GM12864 (cell line): ENCODE measurements around the gene PTPDC1.
"Not testable (repeated sequence)": the region's sequence is repeated elsewhere in the genome, so short reads cannot be mapped to it uniquely, and the experiment has no call there.

Experiments used
- DNase-seq: peaks from one replicate; pipeline ENCODE4 v3.0.0-alpha.2; 2011; ENCODE audit warnings: low read depth
- H3K4me3 ChIP-seq: 2 replicates; pipeline ENCODE4 v1.5.1; 2011; ENCODE audit warnings: mild to moderate bottlenecking, low read depth, low read length, control low read depth
- TF ChIP-seq, protein P1 (sequence below): IDR thresholded peaks from 2 replicates; pipeline ENCODE4 v1.5.1; 2011; ENCODE audit warnings: low read depth, mild to moderate bottlenecking, moderate library complexity, low read length, control low read depth, inconsistent platforms; ENCODE audit errors: missing control alignments

The PTPDC1 gene

DNA sequence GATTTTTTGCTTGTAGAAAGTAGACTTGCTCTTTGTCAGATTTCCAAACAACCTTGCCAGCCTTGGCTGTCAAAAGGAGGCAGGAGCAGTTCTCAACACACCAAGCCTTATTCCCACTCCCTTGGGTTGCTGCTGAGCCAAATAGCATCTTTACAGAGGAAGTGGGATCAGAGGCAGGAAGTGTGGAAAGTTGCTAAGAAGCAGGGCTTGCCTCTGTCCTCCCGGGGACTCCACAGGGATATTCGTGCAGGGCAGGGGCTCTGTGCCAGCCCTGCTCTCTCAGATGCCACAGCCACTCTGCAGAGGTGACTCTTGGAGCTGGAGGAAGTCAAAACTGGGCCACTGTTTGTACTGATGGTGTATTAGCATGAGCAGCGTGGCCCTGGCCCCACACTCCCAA is 24.3 kb downstream of the PTPDC1 start:
- no peak for DNase-seq
- no peak overlapping the region for H3K4me3 ChIP-seq
- TF ChIP-seq, protein P1, sequence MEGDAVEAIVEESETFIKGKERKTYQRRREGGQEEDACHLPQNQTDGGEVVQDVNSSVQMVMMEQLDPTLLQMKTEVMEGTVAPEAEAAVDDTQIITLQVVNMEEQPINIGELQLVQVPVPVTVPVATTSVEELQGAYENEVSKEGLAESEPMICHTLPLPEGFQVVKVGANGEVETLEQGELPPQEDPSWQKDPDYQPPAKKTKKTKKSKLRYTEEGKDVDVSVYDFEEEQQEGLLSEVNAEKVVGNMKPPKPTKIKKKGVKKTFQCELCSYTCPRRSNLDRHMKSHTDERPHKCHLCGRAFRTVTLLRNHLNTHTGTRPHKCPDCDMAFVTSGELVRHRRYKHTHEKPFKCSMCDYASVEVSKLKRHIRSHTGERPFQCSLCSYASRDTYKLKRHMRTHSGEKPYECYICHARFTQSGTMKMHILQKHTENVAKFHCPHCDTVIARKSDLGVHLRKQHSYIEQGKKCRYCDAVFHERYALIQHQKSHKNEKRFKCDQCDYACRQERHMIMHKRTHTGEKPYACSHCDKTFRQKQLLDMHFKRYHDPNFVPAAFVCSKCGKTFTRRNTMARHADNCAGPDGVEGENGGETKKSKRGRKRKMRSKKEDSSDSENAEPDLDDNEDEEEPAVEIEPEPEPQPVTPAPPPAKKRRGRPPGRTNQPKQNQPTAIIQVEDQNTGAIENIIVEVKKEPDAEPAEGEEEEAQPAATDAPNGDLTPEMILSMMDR = no peak

DNA sequence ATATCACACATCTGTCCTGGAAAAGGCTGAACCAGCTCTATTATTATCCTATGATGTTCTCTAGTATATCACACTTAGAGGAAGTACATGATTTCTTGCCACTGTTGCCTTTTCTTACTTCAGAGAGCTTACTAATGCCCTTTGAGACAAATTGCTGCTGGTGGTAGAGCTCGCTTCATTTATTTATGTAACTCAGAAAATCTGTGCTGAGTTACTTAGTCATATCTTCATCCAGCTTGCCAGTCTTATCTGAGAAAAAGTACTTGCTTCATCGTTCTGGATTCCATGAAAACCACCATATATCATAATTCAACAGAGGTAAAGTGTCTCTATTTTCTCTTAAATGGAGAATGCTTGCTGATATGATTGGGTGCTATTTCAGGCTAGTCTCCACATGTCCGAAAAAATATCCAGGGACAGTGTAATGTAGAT is 26.6 kb downstream of the PTPDC1 start:
- H3K4me3 ChIP-seq = no peak overlapping the region
- TF ChIP-seq, protein P1 = no peak
- DNase-seq = no peak

DNA sequence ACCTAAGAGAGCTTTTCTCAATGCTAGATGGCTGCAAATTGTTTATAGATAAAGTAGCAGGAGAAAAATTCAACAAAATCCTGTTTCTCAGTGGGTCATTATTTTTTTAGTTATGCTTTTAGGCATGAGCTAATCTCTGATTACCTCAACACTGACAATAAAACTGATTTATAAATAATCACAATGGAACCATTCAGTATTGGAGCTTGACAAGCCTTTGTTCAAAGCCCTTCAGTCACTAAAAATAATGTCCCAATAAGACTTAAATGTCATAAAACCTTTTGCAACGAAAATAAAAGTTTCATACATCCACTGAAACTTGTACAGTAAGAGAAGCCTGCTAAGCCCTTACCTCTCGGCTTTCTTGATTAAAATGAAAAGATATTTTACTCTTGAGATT is 27.2 kb downstream of the PTPDC1 start:
- TF ChIP-seq, protein P1 = no peak

DNA sequence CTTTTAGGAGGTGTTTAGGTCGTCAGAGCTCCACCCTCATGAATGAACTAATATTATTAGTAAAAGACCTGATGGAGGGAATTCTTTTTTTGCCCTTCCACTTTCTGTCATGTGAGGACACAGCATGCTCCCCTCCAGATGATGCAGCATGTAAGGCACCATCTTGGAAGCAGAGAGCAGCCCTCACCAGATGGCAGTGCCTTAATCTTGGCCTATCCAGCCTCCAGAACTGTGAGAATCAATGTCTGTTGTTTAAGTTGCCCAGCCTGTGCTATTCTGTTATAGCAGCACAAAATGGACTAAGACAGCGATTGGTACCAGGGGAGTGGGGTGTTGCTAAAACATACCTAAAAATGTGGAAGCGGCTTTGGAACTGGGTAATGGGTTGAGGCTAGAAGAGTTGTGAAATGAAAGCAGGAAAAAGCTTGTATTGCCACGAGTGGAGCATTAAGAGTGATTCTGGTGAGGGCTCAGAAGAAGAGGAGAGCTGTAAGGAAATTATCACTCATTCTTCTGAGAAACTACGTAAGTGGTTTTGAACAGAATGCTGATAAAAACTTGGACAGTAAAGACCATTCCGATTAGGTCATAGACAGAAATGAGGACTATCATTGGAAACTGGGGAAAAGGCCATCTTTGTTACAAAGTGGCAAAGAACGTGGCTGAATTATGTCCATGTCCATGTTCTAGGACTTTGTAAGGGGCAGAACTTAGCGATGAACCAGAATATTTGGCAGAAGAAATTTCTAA is 28.6 kb downstream of the PTPDC1 start:
- TF ChIP-seq, protein P1 = no peak
- H3K4me3 ChIP-seq = no peak overlapping the region
- no peak for DNase-seq

More for the DNA sequence above, 27.2 kb downstream of the PTPDC1 start:
- no peak for DNase-seq
- no peak overlapping the region for H3K4me3 ChIP-seq

DNA sequence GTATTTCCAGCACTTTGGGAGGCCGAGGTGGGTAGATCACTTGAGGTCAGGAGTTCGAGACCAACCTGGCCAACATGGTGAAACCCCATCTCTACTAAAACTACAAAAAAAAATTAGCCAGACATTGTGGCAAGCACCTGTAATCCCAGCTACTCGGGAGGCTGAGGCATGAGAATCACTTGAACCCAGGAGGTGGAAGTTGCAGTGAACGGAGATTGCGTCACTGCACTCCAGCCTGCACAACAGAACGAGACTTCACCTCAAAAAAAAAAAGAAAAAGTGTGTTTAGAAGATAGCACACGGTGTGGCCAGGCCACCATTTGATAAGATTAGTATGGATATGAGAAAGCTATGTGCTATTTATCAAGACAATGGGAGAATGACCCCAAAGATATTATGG is 35.8 kb downstream of the PTPDC1 start:
- not testable (repeated sequence) for DNase-seq, H3K4me3 ChIP-seq

DNA sequence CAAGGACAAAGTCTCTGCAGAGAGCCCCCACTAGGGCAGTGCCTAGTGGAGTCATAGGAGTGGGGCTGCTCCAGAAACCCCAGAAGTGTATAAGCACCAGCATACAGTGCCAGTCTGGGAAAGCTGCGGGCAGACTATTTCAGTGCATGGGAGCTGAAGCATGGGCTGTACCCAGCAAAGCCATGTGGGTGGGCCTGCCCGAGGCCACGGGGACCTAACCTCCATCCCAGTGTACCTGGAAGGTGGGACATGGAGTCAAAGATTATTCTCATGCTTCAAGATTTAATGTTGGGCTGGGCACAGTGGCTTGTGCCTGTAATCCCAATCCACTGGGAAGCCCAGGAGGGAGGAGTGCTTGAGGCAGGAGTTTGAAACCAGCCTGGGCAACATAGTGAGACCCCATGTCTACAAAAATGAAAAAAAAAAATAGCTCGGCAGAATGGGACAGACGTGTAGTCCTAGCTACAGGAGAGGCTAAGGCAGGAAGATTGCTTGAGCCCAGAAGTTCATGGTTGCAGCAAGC is 36.7 kb downstream of the PTPDC1 start:
- no peak overlapping the region for H3K4me3 ChIP-seq
- no peak for DNase-seq

DNA sequence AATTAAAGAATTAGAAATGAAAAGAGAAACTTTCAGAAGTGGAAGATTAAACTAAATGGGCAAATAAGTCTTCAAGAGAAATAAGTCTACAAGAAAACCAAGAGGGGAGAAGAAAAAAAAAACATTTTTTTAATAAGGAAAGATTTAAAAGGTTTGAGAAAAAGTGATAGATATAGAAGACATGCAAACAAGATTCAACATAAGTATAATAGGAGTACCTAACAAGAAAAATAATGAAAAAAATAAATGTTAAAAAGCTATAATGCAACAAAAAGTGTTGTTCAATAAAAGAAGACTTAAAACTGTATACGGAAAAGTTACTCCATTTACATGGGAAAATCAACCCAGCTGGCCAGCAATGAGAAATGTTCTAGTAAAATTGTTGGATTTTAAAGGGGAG is 42.6 kb downstream of the PTPDC1 start:
- no peak for DNase-seq
- H3K4me3 ChIP-seq = no peak overlapping the region
- TF ChIP-seq, protein P1 = no peak

More for the DNA sequence above, 36.7 kb downstream of the PTPDC1 start:
- TF ChIP-seq, protein P1 = no peak
